Cerebellar nuclear complex (tissue), 1 donor: ENCODE results near the gene UBR1.
"Not testable (repeated sequence)": the region's sequence is repeated elsewhere in the genome, so short reads cannot be mapped to it uniquely, and the experiment has no call there.

Source experiments
- DNase-seq, 2 experiments: peaks; one replicate each; lab custom pipeline; 2025; lab: John Stamatoyannopoulos, UW

Gene UBR1

DNA sequence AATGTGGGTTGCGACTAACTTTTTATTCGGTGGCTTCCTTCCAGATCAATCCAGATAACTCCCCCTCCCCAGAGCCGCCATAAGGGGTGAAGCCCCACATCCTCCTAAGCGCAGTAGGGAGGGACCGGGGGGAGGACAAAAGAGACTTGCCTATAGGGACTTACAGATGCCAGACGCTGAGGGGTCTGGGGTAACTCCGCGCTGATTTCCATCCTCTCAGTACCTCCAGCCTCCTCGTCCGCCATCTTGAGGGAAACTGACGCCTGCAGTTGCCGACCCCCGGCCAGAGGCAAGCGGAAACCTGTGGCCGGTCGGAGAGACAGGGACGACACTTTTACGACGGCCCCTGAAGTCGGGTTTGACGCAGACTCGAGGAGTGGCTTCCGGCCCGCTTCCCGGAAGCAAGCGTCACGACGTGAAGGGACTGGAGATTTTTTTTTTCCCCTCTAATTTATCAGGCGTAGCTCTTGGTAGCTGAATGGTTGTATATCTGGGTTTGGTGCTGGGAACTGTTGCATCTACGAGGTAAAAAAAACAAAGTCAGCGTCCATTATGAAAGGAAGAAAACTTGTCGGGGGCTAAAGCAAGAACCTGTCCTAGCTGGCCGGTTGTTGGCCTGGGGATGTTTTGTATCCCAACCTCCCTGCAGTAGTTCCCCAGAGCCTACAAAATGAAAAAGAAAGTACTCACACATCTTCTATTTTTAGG, at the start of gene UBR1:
TSS of gene UBR1 (minus strand) at position 261 of the 708 bp plus-strand sequence. CDS start at position 245, 16 bp downstream.
- peak; percentile 11 to 74 for DNase-seq

- DNase-seq, result no peak
Measured at GRCh38 chr15:43153269-43153668, 47.4 kb upstream of the UBR1 start.

DNA sequence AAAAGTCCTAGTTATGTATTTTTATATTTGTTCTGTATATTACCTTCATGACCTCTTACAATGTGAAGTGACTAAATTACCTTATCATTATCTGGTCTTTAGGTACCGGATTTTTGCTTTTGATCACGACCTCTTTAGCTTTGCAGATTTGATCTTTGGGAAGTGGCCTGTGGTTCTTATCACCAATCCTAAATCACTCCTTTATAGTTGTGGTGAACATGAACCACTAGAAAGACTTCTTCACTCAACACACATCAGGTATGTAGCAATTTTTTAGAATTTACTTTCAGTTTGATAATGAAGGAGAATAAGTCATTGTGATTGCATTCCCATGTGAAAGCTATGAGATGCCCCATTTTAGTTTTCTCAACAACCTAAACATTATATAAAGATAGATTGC, 45.9 kb upstream of the UBR1 start:
- no peak for DNase-seq

GRCh38 chr15:43150191-43150929, 44.5 kb upstream of the UBR1 start:
- no peak for DNase-seq

DNA sequence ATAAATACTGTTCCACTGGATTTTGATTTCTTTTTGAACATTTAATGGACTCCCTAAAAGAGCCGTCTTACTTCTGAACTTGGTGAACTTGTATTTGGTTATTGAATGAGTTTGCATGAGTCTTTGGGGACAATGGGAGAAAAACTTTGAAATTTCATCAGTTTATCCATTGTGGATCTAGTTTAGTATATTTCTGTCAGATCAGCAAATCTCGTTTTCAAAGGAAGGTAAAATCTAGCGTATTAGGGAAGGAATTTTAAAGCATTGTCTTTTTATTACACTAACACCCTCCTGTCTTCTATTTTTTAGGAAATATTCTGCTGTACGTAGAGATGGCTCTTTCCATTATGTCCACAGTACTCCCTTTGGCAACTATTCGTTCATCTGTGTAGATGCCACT, 40.3 kb upstream of the UBR1 start:
- DNase-seq, result no peak

DNA sequence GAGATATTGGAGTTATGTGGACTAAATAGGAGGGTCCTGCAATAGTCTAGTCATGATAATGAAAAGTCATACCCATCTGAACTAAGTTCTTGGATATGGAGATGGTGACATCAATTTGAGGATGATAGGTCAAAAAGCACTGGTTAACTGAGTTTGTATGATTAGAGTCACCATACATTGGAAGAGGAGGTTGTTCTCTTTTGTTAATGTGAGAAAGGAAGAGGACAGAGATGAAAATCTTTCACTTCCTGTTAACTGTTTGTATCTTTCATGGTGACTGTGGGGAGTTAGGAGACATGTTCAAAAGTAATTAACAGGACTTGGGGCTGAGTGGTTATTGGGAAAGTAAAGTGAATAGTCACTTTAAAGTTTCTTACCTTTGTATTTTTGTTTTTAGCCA, 38.7 kb upstream of the UBR1 start:
- no peak for DNase-seq

- no peak for DNase-seq
Measured at GRCh38 chr15:43143203-43143941, 37.5 kb upstream of the UBR1 start.

DNA sequence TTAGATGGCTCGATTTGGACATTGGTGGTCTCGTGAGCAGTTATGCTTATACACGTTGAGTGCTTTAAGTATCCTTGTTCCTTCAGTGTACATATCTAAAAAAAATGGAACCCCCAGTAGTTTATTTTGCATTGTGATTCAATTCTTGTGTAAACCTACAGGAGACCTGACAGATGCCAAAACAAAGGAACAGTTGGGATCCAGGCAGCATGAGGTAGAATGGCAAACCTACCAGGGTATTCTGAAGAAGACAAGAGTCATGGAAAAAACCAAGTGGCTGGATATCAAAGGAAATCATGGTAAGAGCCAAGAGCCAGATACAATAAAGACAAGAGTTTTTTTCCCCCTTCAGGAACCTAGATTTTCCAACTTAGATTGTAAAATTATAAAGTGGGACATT, 29.5 kb upstream of the UBR1 start:
- peak in 1 of 2 experiments; percentile 34 for DNase-seq

DNA sequence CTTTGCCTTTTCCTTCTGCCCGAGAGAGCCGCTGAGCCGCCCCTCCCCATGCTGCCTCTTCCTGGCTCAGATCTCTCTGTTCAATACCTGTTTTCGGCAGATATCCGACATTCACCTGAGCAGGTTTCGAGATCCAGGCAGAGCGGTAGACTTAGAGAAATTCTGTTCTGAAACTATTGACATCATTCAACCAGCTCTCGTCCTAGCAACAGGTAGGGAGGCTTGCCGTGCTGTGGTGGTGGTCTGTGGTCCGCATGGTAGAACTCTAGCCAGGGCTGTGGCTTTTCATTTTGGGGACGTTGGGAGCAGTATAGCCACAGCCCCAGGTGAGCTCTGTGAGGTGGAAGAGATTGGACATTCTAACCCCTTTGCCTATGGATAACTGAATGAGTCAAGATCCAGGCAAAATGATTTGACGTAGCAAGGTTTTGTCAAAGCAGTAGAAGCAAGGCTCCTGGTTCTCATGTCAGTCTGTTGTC, 28.4 kb upstream of the UBR1 start:
- DNase-seq, result no peak

- DNase-seq, result peak; percentile 10 to 73
Measured at GRCh38 chr15:43133430-43134156, 27.8 kb upstream of the UBR1 start, which contains the start of gene TMEM62. TSS of gene TMEM62 (plus strand) at chr15:43133586. CDS start at chr15:43133803, 217 bp downstream.

GRCh38 chr15:43132830-43133429, 27.1 kb upstream of the UBR1 start:
- DNase-seq, result no peak

- no peak for DNase-seq
Measured at GRCh38 chr15:43128980-43129335, 23.1 kb upstream of the UBR1 start.

DNA sequence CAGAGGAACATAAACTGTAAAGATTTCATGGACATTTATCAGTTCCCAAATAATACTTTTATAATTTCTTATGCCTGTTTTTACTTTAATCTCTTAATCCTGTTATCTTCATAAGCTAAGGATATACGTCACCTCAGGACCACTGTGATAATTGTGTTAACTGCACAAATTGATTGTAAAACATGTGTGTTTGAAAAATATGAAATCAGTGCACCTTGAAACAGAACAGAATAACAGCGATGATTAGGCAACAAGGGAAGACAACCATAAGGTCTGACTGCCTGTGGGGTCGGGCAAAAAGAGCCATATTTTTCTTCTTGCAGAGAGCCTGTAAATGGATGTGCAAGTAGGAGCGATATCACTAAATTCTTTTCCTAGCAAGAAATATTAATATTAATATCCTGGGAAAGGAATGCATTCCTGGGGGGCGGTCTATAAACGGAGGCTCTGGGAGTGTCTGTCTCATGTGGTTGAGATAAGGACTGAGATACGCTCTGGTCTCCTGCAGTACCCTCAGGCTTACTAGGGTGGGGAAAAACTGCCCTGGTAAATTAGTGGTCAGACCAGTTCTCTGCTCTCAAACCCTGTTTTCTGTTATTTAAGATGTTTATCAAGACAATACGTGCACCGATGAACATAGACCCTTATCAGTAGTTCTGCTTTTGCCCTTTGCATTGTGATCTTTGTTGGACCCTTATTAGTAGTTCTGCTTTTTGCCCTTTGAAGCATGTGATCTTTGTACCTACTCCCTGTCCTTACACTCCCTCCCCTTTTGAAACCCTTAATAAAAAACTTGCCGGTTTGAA, 22.5 kb upstream of the UBR1 start:
- DNase-seq, result not testable (repeated sequence)

GRCh38 chr15:43127752-43128151, 21.9 kb upstream of the UBR1 start:
- DNase-seq, result no peak

DNA sequence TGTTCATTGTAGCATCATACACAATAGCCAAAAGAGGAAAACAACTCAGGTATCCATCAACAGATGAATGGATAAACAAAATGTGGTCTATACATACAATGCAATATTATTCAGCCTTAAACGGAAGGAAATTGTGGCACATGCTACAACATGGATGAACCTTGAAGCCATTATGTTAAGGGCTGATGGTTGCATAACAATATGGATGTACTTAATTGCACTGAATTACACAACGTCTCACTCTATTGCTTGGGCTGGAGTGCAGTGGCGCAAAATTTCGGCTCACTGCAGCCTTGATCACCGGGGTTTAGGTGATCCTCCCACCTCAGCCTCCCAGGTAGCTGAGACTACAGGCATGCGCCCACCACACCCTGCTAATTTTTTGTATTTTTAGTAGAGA, 20.5 kb upstream of the UBR1 start:
- DNase-seq, result no peak

DNA sequence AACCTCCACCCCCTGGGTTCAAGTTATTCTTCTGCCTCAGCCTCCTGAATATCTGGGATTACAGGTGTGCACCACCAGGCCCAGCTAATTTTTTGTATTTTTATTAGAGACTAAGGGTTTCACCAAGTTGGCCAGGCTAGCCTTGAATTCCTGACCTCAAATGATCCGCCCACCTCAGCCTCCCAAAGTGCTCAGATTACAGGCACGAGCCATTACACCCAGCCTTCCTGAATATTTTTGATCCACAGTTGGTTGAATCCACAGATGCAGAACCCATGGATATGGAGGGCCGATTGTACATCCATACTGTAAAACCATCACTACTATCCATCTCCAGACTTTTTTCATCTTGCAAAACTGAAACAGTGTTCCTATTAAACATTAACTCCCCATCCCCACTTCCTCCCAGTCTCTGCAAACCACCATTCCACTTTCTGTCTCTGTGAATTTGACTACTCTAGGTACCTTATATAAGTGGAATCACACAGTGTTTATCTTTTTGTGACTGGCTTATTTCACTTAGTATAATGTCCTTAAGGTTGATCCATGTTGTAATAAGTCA, 19.3 kb upstream of the UBR1 start:
- DNase-seq, result no peak

DNA sequence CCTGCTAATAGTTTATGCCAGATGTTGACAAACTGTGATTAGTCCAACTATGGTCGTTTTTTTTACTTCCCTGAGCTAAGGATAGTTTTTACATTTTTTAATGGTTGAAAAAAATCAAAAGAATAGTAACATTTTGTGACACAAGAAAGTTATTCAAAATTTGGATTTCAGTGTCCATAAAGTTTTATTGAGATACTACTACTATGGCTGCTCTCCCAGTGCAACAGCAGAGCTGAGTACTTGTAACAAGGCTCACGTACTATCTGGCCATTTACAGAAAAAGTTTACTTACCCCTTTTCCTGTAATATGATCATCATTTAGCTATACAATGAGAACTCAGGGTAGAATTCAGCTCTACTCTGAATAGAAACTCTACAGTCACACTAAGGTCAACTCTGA, 16.0 kb upstream of the UBR1 start:
- no peak for DNase-seq

DNA sequence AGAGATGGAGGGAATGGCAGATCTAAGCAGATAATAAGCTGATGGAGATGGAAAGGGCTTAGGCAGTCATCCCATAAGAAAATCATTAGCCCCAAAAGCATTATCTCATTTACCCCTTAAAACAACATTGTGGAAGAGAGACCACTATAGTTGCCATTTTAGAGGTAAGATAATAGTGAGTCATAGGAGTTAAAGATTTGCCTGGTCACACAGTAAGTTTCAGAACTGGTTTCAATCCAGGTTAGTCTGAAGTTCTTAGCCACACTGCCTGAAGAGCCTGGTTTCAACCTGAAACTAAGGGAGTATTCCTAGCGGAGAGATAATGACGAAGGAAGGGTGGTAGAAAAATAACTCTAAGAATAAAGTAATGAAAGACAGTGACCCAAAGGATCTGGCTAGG, 13.0 kb upstream of the UBR1 start:
- no peak for DNase-seq

- no peak for DNase-seq
Measured at GRCh38 chr15:43118286-43118685, 12.4 kb upstream of the UBR1 start.

- DNase-seq, result no peak
Measured at GRCh38 chr15:43111354-43111753, 5.5 kb upstream of the UBR1 start.
